ENCODE measurements around the gene PRCP.

The PRCP gene

DNA sequence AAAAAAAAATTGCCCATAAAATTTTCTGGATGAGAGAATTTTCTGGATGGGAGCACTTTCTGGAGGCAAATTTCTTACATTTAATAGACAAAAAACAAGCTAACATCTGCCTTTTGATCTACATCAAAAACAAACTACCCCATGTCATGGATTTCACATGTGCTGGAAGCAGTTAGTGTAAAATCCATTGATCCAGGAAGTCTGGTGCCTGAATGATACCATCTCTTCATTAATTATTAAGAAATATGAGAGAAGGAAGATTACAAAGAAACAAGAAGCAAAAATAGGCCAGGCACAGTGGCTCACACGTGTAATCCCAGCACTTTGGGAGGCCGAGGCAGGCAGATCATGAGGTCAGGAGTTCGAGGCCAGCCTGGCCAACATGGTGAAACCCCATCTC lies 113.4 kb downstream of the PRCP start:
- no peak for DNase-seq (ENCODE audit: low read depth, low spot score)

DNA sequence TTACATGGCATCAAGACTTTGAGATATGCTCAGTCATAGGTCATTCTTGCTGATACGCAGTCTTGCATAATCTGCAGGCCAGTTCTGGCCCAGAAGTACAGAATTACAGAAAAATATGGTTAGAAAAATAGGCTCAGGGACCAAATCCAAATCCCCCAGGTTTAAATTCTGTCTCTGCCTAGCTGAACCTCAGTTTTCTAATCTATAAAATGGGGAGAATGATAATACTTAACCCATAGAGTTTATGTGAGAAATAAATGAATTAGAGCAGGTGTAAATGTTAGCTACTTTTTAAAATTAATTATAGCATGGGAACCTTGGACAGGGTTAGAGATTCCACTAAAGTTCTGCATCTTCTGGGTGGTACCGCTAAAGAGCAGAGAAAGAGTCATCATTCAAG lies 114.2 kb downstream of the PRCP start:
- no peak for DNase-seq (ENCODE audit: low read depth, low spot score)

GRCh38 chr11:82782825-82783374 lies 117.3 kb downstream of the PRCP start:
- no peak for DNase-seq (ENCODE audit: low read depth, low spot score)

GRCh38 chr11:82778776-82779175 lies 121.5 kb downstream of the PRCP start:
- no peak for DNase-seq (ENCODE audit: low read depth, low spot score)

GRCh38 chr11:82776377-82776776 lies 123.9 kb downstream of the PRCP start:
- DNase-seq (ENCODE audit: low read depth, low spot score): no peak

- DNase-seq (ENCODE audit: low read depth, low spot score): no peak
Measured at GRCh38 chr11:82775736-82776346, 124.4 kb downstream of the PRCP start.

DNA sequence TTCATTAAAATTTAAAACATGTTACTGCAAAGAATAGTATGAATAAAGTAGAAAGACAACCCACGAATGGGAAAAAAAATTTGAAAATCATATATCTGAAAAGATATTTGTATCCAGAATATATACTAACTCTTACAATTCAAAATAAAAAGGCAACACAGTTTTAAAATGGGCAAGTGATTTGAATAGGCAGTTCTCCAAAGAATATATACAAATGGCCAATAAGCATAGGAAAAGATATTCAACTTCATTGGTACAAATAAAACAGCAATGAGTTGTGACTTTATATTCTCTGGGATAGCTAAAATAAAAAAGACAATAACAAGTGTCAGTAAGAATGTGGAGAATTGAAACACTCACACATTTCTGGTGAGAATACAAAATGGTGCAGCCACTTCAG lies 125.0 kb downstream of the PRCP start:
- no peak for DNase-seq (ENCODE audit: low read depth, low spot score)

All from activated CD4-positive, CD25-positive, alpha-beta regulatory T cell treated with anti-CD3 and anti-CD28 coated beads, Interleukin-2, amount 50 U/mL, for 16 hours (primary cell).